ENCODE results near the gene GTF3C2.
A peak's percentile ranks its signal among the peaks of the same experiment; 100 is the strongest.

DNA sequence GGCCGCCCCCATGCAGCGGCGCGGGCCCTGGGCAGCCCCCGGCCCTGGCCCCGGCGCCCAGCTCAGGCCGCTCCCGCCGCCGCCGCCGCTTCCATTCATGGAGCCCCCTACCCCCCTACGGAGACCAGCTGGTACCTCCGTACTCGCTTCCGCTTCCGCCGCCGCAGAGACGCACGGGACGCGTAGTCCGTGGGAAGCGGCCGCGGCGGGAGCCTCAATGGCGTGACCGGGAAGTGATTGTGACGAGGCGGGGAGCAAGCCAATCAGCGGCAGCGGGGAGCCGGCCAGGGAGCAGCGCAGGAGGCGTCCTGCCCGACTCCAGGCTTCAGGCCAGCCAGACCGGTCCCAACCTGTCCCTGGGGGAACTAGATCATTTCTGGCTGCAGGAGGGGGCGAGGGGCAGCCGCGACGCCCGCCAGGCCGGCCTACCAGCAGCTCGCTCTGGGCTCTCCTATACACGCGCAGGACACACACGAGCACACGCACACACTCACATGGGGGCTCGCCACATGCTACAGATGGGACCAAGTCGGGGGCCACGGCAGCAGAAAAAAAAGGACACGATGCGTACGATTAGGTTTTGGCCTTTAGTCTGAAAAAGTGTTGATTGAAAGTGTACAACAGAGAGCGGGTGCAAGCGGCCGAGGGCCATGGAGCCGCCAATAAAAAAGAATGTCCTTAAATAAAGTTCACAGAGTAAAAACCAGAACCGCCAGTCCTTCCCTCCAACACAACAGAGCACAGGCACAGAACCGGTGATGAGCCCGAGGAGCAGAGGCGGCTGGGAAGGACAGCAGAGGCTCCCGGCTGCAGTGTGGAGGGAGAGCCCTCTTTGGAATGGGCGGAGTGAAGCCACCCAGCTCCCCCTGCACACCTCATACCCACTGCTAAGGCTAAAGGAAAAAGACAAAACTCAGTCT is 24.3 kb upstream of the GTF3C2 start, which contains the start of gene ZNF513:
- TF ChIP-seq POLR2A (IDR thresholded peaks at IDR 0.05) = peak; percentile 30 to 81
- TF ChIP-seq, protein P1, sequence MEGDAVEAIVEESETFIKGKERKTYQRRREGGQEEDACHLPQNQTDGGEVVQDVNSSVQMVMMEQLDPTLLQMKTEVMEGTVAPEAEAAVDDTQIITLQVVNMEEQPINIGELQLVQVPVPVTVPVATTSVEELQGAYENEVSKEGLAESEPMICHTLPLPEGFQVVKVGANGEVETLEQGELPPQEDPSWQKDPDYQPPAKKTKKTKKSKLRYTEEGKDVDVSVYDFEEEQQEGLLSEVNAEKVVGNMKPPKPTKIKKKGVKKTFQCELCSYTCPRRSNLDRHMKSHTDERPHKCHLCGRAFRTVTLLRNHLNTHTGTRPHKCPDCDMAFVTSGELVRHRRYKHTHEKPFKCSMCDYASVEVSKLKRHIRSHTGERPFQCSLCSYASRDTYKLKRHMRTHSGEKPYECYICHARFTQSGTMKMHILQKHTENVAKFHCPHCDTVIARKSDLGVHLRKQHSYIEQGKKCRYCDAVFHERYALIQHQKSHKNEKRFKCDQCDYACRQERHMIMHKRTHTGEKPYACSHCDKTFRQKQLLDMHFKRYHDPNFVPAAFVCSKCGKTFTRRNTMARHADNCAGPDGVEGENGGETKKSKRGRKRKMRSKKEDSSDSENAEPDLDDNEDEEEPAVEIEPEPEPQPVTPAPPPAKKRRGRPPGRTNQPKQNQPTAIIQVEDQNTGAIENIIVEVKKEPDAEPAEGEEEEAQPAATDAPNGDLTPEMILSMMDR (IDR thresholded peaks at IDR 0.05) = no peak

All from adrenal gland (tissue), 5 donors.